Measurements from ENCODE around the gene SART3. TPM values are rescaled to one million over a fixed set of nuclear protein-coding genes. Genes with fewer than 3 reads are reported as not detected.

The SART3 gene
- total and polyA plus RNA-seq, 4 donors: 49.7 to 55.9 (median 52.6) TPM

- H3K36me3 ChIP-seq (ENCODE audit: control insufficient read depth, insufficient read depth, low read length): peaks cover 10% of the 10 kb centered on the region
- no peak overlapping the region for H3K27ac ChIP-seq (ENCODE audit: low read depth, low read length)
- DNase-seq (ENCODE audit: low read depth in 4 of 6, low spot score in 6 of 6): no peak
- WGBS (ENCODE audit: insufficient coverage): no CpG with 5 or more reads among the region's 2 CpGs
- H3K4me1 ChIP-seq (ENCODE audit: control insufficient read depth, insufficient read depth, low read length): no peaks in the 10 kb centered on the region
- H3K4me3 ChIP-seq (ENCODE audit: low read depth, low read length): no peak overlapping the region
- H3K9me3 ChIP-seq (ENCODE audit: control insufficient read depth, insufficient read depth, low read length): no peaks in the 10 kb centered on the region
- no peaks in the 10 kb centered on the region for H3K27me3 ChIP-seq (ENCODE audit: control insufficient read depth, insufficient read depth, low read length)
Measured at GRCh38 chr12:108573317-108573716, 12.3 kb upstream of the SART3 start.

GRCh38 chr12:108572166-108572790 lies 11.3 kb upstream of the SART3 start:
- peaks cover 17% of the 10 kb centered on the region for H3K36me3 ChIP-seq (ENCODE audit: control insufficient read depth, insufficient read depth, low read length)
- H3K9me3 ChIP-seq (ENCODE audit: control insufficient read depth, insufficient read depth, low read length): no peaks in the 10 kb centered on the region
- H3K4me1 ChIP-seq (ENCODE audit: control insufficient read depth, insufficient read depth, low read length): no peaks in the 10 kb centered on the region
- H3K4me3 ChIP-seq (ENCODE audit: low read depth, low read length): no peak overlapping the region
- no peaks in the 10 kb centered on the region for H3K27me3 ChIP-seq (ENCODE audit: control insufficient read depth, insufficient read depth, low read length)
- DNase-seq (ENCODE audit: low read depth in 4 of 6, low spot score in 6 of 6): no peak
- 93% methylated on average over 3 of the region's 8 CpGs for WGBS (ENCODE audit: insufficient coverage)
- no peak overlapping the region for H3K27ac ChIP-seq (ENCODE audit: low read depth, low read length)

GRCh38 chr12:108571609-108572165 lies 10.7 kb upstream of the SART3 start:
- H3K27ac ChIP-seq (ENCODE audit: low read depth, low read length): no peak overlapping the region
- peaks cover 22% of the 10 kb centered on the region for H3K36me3 ChIP-seq (ENCODE audit: control insufficient read depth, insufficient read depth, low read length)
- DNase-seq (ENCODE audit: low read depth in 4 of 6, low spot score in 6 of 6): no peak
- H3K4me1 ChIP-seq (ENCODE audit: control insufficient read depth, insufficient read depth, low read length): no peaks in the 10 kb centered on the region
- H3K4me3 ChIP-seq (ENCODE audit: low read depth, low read length): no peak overlapping the region
- H3K9me3 ChIP-seq (ENCODE audit: control insufficient read depth, insufficient read depth, low read length): no peaks in the 10 kb centered on the region
- H3K27me3 ChIP-seq (ENCODE audit: control insufficient read depth, insufficient read depth, low read length): no peaks in the 10 kb centered on the region
- 84% methylated on average over 4 of the region's 8 CpGs for WGBS (ENCODE audit: insufficient coverage)

GRCh38 chr12:108570743-108571608 lies 10.0 kb upstream of the SART3 start:
- Histone ChIP-seq H3K27ac (ENCODE audit: low read depth, low read length) (no peak overlapping the region), H3K36me3 (ENCODE audit: control insufficient read depth, insufficient read depth, low read length) (peaks cover 29% of the 10 kb centered on the region), H3K4me3 (ENCODE audit: low read depth, low read length) (no peak overlapping the region), H3K9me3 (ENCODE audit: control insufficient read depth, insufficient read depth, low read length) (no peaks in the 10 kb centered on the region), H3K27me3 (ENCODE audit: control insufficient read depth, insufficient read depth, low read length) (no peaks in the 10 kb centered on the region), H3K4me1 (ENCODE audit: control insufficient read depth, insufficient read depth, low read length) (no peaks in the 10 kb centered on the region)
- peak in 3 of 6 donors; percentile 26 to 70 (median 51) for DNase-seq (ENCODE audit: low read depth in 4 of 6, low spot score in 6 of 6)
- 45% methylated on average over 2 of the region's 3 CpGs for WGBS (ENCODE audit: insufficient coverage)

GRCh38 chr12:108568338-108569154 lies 7.6 kb upstream of the SART3 start:
- peaks cover 36% of the 10 kb centered on the region for H3K36me3 ChIP-seq (ENCODE audit: control insufficient read depth, insufficient read depth, low read length)
- DNase-seq (ENCODE audit: low read depth in 4 of 6, low spot score in 6 of 6): no peak
- no peaks in the 10 kb centered on the region for H3K27me3 ChIP-seq (ENCODE audit: control insufficient read depth, insufficient read depth, low read length)
- 90% methylated on average over 4 of the region's 10 CpGs for WGBS (ENCODE audit: insufficient coverage)
- H3K9me3 ChIP-seq (ENCODE audit: control insufficient read depth, insufficient read depth, low read length): no peaks in the 10 kb centered on the region
- H3K27ac ChIP-seq (ENCODE audit: low read depth, low read length): no peak overlapping the region
- peaks cover 2% of the 10 kb centered on the region for H3K4me1 ChIP-seq (ENCODE audit: control insufficient read depth, insufficient read depth, low read length)
- no peak overlapping the region for H3K4me3 ChIP-seq (ENCODE audit: low read depth, low read length)

GRCh38 chr12:108567406-108568337 lies 6.7 kb upstream of the SART3 start:
- peaks cover 38% of the 10 kb centered on the region for H3K36me3 ChIP-seq (ENCODE audit: control insufficient read depth, insufficient read depth, low read length)
- no peak for DNase-seq (ENCODE audit: low read depth in 4 of 6, low spot score in 6 of 6)
- H3K27ac ChIP-seq (ENCODE audit: low read depth, low read length): no peak overlapping the region

GRCh38 chr12:108566452-108566851 lies 5.5 kb upstream of the SART3 start:
- H3K4me1 ChIP-seq (ENCODE audit: control insufficient read depth, insufficient read depth, low read length): peaks cover 9% of the 10 kb centered on the region
- no peaks in the 10 kb centered on the region for H3K9me3 ChIP-seq (ENCODE audit: control insufficient read depth, insufficient read depth, low read length)
- no peak for DNase-seq (ENCODE audit: low read depth in 4 of 6, low spot score in 6 of 6)
- H3K27me3 ChIP-seq (ENCODE audit: control insufficient read depth, insufficient read depth, low read length): no peaks in the 10 kb centered on the region
- peaks cover 38% of the 10 kb centered on the region for H3K36me3 ChIP-seq (ENCODE audit: control insufficient read depth, insufficient read depth, low read length)
- H3K4me3 ChIP-seq (ENCODE audit: low read depth, low read length): no peak overlapping the region
- H3K27ac ChIP-seq (ENCODE audit: low read depth, low read length): no peak overlapping the region
- WGBS (ENCODE audit: insufficient coverage): 97% methylated on average over 3 of the region's 4 CpGs

More at GRCh38 chr12:108567406-108568337, 6.7 kb upstream of the SART3 start:
- Histone ChIP-seq H3K4me1 (ENCODE audit: control insufficient read depth, insufficient read depth, low read length) (peaks cover 9% of the 10 kb centered on the region), H3K27me3 (ENCODE audit: control insufficient read depth, insufficient read depth, low read length) (no peaks in the 10 kb centered on the region), H3K9me3 (ENCODE audit: control insufficient read depth, insufficient read depth, low read length) (no peaks in the 10 kb centered on the region), H3K4me3 (ENCODE audit: low read depth, low read length) (no peak overlapping the region)
- 100% methylated on average over 2 of the region's 7 CpGs for WGBS (ENCODE audit: insufficient coverage)

GRCh38 chr12:108565976-108566375 lies 5.0 kb upstream of the SART3 start:
- DNase-seq (ENCODE audit: low read depth in 4 of 6, low spot score in 6 of 6): no peak
- Histone ChIP-seq H3K4me1 (ENCODE audit: control insufficient read depth, insufficient read depth, low read length) (peaks cover 9% of the 10 kb centered on the region), H3K9me3 (ENCODE audit: control insufficient read depth, insufficient read depth, low read length) (no peaks in the 10 kb centered on the region), H3K36me3 (ENCODE audit: control insufficient read depth, insufficient read depth, low read length) (peaks cover 38% of the 10 kb centered on the region), H3K4me3 (ENCODE audit: low read depth, low read length) (no peak overlapping the region), H3K27me3 (ENCODE audit: control insufficient read depth, insufficient read depth, low read length) (no peaks in the 10 kb centered on the region), H3K27ac (ENCODE audit: low read depth, low read length) (no peak overlapping the region)
- WGBS (ENCODE audit: insufficient coverage): 11% methylated on average over 2 of the region's 2 CpGs

Data from spinal cord (tissue), 10 donors.